WTC11 (cell line): Measurements from ENCODE around the gene NOL9.

Source experiments
- CREB1 ChIP-seq: sonication (generic); formaldehyde crosslinking; IDR thresholded peaks from 2 replicates; pipeline ENCODE4 v1.8.0; 2023; ENCODE audit warnings: mild to moderate bottlenecking, missing genetic modification reagents
- ETV6 ChIP-seq: sonication (generic); formaldehyde crosslinking; IDR thresholded peaks from 2 replicates; pipeline ENCODE4 v1.8.1; 2022; ENCODE audit warnings: mild to moderate bottlenecking, missing genetic modification reagents
- MLX ChIP-seq: sonication (generic); formaldehyde crosslinking; IDR thresholded peaks from 2 replicates; pipeline ENCODE4 v1.8.1; 2023; ENCODE audit warnings: mild to moderate bottlenecking, missing genetic modification reagents, moderate library complexity
- SP1 ChIP-seq: sonication (generic); formaldehyde crosslinking; conservative IDR thresholded peaks from 2 replicates; pipeline ENCODE4 v1.8.1; 2022; ENCODE audit warnings: missing genetic modification reagents
- TCF7 ChIP-seq: sonication (generic); formaldehyde crosslinking; IDR thresholded peaks from 2 replicates; pipeline ENCODE4 v1.8.0; 2022; ENCODE audit warnings: mild to moderate bottlenecking, low read depth, missing genetic modification reagents, moderate library complexity
- USF1 ChIP-seq: sonication (generic); formaldehyde crosslinking; IDR thresholded peaks from 2 replicates; pipeline ENCODE4 v1.8.0; 2022; ENCODE audit warnings: mild to moderate bottlenecking, missing genetic modification reagents
- ZNF396 ChIP-seq: fragments of 250-450 bp; sonication (Bioruptor Pico); IDR thresholded peaks from 2 replicates; pipeline ENCODE4 v1.8.0; 2021; ENCODE audit warnings: mild to moderate bottlenecking, moderate library complexity, borderline replicate concordance
- TF ChIP-seq, protein P1 (sequence below): sonication (generic); formaldehyde crosslinking; conservative IDR thresholded peaks from 2 replicates; pipeline ENCODE4 v1.8.1; 2022; ENCODE audit warnings: mild to moderate bottlenecking, missing genetic modification reagents
- TF ChIP-seq, protein P2 (sequence below): fragments of 200-600 bp; IDR thresholded peaks from 2 replicates; pipeline ENCODE4 v1.8.0; 2022; ENCODE audit warnings: antibody characterized with exemption
- TF ChIP-seq, protein P3 (sequence below): fragments of 250-450 bp; sonication (Bioruptor Pico); conservative IDR thresholded peaks from 2 replicates; pipeline ENCODE4 v1.9.0; 2021; ENCODE audit warnings: mild to moderate bottlenecking
- TF ChIP-seq, protein P4 (sequence below): sonication (generic); formaldehyde crosslinking; IDR thresholded peaks from 2 replicates; pipeline ENCODE4 v1.8.0; 2022; ENCODE audit warnings: mild to moderate bottlenecking, missing genetic modification reagents
- TF ChIP-seq, protein P5 (sequence below): sonication (generic); formaldehyde crosslinking; IDR thresholded peaks from 2 replicates; pipeline ENCODE4 v1.8.1; 2023; ENCODE audit warnings: mild to moderate bottlenecking, missing genetic modification reagents, moderate library complexity

DNA sequence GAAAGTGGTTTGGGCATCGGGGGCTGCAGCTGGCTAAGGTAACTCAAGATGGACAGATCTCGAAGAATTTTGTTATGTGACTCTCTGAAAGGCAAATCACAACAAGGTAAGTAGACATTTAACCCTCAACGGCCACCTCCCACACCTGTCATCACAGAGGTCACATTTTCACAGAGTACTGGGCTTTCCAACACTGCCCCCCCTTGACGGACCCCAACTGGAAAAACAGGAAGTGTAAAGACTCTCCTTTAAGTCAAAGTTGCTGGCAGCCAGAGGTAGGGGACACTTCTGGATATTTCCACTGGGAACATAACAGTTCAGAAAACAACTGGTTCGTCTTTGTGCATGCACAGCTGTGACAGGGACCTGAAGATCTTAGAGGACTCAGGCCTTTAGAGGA is 22.3 kb downstream of the NOL9 start:
- no peak for TF ChIP-seq ETV6 (CRISPR knock-in tag)
- TF ChIP-seq, protein P1, sequence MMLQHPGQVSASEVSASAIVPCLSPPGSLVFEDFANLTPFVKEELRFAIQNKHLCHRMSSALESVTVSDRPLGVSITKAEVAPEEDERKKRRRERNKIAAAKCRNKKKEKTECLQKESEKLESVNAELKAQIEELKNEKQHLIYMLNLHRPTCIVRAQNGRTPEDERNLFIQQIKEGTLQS (CRISPR knock-in tag): no peak
- no peak for TF ChIP-seq ZNF396 (CRISPR knock-in tag)
- TF ChIP-seq, protein P2, sequence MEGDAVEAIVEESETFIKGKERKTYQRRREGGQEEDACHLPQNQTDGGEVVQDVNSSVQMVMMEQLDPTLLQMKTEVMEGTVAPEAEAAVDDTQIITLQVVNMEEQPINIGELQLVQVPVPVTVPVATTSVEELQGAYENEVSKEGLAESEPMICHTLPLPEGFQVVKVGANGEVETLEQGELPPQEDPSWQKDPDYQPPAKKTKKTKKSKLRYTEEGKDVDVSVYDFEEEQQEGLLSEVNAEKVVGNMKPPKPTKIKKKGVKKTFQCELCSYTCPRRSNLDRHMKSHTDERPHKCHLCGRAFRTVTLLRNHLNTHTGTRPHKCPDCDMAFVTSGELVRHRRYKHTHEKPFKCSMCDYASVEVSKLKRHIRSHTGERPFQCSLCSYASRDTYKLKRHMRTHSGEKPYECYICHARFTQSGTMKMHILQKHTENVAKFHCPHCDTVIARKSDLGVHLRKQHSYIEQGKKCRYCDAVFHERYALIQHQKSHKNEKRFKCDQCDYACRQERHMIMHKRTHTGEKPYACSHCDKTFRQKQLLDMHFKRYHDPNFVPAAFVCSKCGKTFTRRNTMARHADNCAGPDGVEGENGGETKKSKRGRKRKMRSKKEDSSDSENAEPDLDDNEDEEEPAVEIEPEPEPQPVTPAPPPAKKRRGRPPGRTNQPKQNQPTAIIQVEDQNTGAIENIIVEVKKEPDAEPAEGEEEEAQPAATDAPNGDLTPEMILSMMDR: no peak
- TF ChIP-seq MLX (CRISPR knock-in tag): no peak
- TF ChIP-seq USF1 (CRISPR knock-in tag): no peak
- TF ChIP-seq, protein P3, sequence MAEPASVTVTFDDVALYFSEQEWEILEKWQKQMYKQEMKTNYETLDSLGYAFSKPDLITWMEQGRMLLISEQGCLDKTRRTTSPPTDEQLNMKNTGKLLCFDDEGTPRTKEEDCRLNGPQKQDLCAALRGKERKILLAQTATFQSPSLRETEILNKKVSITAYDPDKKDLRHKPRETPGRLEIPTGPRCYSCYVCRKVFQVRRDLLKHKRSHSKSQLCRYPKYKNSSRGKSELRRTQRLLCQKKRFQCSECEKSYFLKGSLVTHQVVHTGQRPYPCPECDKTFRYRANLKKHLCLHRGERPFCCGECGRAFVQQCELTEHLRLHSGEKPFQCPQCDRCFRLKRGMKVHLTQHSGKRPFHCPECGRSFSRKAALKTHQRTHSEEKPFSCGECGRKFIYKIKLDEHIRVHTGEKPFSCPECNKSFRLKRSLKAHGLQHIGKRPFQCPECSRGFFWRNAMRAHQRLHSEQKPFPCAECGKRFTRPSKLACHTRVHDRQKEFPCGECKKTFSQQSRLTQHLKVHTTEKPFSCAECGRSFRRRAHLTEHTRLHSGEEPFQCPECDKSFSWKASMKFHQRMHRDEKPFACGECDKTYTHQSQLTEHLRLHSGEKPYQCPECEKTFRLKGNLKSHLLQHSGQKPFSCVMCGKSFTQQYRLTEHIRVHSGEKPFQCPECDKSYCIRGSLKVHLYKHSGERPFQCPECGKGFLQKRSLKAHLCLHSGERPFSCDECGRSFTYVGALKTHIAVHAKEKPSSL: no peak
- TF ChIP-seq, protein P4, sequence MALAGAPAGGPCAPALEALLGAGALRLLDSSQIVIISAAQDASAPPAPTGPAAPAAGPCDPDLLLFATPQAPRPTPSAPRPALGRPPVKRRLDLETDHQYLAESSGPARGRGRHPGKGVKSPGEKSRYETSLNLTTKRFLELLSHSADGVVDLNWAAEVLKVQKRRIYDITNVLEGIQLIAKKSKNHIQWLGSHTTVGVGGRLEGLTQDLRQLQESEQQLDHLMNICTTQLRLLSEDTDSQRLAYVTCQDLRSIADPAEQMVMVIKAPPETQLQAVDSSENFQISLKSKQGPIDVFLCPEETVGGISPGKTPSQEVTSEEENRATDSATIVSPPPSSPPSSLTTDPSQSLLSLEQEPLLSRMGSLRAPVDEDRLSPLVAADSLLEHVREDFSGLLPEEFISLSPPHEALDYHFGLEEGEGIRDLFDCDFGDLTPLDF: no peak
- TF ChIP-seq TCF7 (CRISPR knock-in tag): no peak
- TF ChIP-seq, protein P5, sequence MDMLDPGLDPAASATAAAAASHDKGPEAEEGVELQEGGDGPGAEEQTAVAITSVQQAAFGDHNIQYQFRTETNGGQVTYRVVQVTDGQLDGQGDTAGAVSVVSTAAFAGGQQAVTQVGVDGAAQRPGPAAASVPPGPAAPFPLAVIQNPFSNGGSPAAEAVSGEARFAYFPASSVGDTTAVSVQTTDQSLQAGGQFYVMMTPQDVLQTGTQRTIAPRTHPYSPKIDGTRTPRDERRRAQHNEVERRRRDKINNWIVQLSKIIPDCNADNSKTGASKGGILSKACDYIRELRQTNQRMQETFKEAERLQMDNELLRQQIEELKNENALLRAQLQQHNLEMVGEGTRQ (CRISPR knock-in tag): no peak
- no peak for TF ChIP-seq SP1 (CRISPR knock-in tag)
- TF ChIP-seq CREB1 (CRISPR knock-in tag): no peak
